GM12874 (cell line): Measurements from ENCODE around the gene AUP1.

ENCODE experiments used
- CTCF ChIP-seq: IDR thresholded peaks from 2 replicates; pipeline ENCODE4 v1.5.1; 2011; ENCODE audit warnings: low read depth, mild to moderate bottlenecking, control low read depth, low read length, moderate library complexity; ENCODE audit not compliant: insufficient read depth

Gene AUP1

GRCh38 chr2:74529357-74530238 is at the start of gene AUP1, which contains the start of gene HTRA2:
AUP1 (minus strand) TSS chr2:74529706; CDS start chr2:74529629, 77 bp downstream.
HTRA2 (plus strand) TSS chr2:74529933; CDS start chr2:74530007, 74 bp downstream.
- TF ChIP-seq CTCF, result no peak

- TF ChIP-seq CTCF, result no peak
Observed at GRCh38 chr2:74578408-74578807, 48.9 kb upstream of the AUP1 start.

GRCh38 chr2:74577448-74577847 is 47.9 kb upstream of the AUP1 start:
- no peak for TF ChIP-seq CTCF

GRCh38 chr2:74576863-74577229 is 47.3 kb upstream of the AUP1 start:
- TF ChIP-seq CTCF, result no peak

GRCh38 chr2:74576211-74576862 is 46.8 kb upstream of the AUP1 start:
- no peak for TF ChIP-seq CTCF

- no peak for TF ChIP-seq CTCF
Observed at GRCh38 chr2:74575320-74575719, 45.8 kb upstream of the AUP1 start.

- TF ChIP-seq CTCF, result no peak
Observed at GRCh38 chr2:74573747-74574562, 44.4 kb upstream of the AUP1 start.
